ENCODE results near the gene SV2B.

The SV2B gene

DNA sequence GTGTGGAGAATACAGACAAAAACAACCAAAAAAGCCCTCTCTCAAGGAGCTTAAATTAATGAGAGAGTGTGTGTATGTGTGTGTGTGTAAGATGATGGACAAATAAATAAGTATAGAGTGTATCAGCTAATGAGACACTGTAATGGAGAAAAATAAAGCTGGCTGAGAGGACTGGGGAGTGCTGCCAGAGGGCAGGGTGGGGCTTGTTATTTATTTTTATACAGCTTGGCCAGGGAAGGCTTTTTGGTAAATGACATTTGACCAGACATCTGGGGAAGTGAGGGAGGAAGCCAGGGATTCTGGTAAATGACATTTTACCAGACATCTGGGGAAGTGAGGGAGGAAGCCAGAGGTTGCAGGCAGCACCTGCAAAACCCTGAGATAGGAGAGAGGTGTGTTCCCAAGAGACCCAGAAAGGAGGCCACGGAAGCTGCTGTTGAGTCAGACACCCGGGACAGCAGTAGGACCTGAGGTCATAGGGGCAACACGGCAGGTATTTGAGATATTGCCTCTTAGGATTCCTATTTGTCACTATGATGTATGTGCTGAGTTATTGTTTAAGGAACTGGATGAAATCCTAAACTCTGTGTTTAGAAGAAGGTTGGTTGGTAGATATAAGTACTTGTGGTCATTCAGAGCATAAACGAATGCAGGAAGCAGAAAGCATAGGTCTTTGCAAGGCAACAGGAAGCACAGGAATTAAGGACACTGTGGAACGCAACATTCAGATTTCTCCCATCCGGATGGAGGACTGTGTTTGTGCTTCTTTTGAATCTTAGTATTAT is 2.7 kb downstream of the SV2B start:
- no peak for DNase-seq (ENCODE audit: low read depth, low spot score)

DNA sequence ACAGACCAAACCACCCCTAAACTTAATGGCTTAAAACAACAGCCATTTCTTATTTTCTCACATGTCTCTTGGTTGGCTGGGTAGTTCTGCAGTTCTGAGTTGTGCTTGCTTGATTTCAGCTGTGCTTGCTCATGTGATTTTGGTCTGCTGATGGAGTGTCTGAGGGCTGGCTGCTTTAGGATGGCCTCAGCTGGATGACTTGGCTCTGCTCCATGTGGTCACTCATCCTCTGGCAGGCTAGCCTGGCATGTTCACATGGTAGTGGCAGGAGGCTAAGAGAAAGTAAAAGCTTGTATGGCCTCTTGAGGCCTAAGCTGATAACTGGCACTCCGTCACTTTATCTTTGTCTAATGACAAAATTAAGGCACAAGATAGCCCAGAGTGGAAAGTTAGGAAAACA is 4.1 kb downstream of the SV2B start:
- DNase-seq (ENCODE audit: low read depth, low spot score): no peak

DNA sequence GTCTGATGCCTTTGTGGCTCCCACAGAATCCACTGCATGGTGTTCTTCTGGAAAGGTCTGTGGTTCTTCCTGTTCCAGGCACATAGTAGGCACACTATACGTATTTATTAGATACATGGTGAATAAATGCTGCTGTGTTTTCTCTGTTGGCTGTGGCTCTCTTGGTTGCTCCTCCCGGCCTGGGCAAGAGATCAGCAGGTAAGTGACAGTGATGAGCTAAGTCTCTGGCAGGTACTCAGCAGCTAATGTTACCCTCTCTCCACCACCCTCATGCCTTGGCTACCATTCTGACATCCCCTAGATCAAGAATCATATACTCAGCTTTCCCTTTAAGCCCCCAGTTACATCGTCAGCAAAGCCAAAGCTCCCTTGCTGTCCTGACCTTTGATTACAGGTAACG is 8.4 kb downstream of the SV2B start:
- DNase-seq (ENCODE audit: low read depth, low spot score): no peak

DNA sequence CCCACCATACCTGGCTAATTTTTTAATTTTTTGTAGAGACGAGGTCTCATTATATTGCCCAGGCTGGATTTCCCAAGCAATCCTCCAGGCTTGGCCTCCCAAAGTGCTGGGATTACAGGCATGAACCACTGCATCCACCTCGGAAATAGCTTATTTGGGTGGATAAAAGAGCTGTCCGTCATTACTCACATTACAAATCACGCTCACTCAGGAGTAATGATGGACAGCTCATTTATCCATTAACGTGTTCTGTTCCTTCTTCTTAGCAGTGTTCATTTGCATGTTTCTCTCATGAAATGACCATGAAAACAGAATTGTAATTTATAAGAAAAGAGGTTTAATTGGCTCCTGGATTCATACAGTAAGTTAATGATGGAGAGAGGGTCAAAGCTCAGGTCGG is 9.8 kb downstream of the SV2B start:
- DNase-seq (ENCODE audit: low read depth, low spot score): no peak

DNA sequence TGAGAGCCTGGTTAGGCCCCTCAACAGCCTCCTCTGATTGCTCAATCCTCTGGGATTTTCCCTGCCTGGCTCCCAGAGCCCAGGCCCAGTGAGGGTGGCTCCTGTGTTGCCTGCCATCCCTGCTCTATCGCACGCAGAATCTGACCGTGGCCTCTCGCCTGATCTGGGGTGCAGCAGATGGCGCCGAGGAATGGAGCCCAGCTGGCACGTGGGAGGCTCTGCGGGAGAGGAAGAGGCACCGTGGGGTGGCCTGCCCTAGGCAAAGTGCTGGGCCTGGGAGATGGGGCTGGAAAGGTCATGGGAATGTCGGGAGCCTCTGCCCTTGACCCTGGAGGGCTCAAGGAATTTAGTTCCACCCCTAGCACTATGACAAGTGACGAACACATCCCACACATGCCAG is 10.3 kb downstream of the SV2B start:
- DNase-seq (ENCODE audit: low read depth, low spot score): no peak

- DNase-seq (ENCODE audit: low read depth, low spot score): no peak
Observed at GRCh38 chr15:91113030-91113429, 13.0 kb downstream of the SV2B start.

DNA sequence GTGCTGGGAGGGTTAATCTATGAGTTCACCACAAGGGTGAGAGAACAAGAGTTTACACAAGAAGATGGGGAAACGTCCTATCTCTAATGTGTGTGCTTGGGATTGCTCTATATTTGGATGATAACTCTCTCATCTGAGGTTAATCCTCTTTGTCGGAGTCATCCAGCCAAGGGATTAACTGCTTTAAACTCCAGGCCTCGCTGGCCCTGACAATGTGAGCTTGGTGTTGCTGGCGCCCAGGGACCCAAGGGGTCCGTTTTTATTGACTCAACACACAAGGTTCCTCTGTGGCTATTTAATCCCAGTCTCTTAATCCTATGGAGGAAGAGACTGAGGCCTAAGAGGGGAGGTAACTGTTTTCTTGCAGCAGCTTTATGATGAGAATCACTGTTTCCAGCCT is 14.2 kb downstream of the SV2B start:
- DNase-seq (ENCODE audit: low read depth, low spot score): no peak

- DNase-seq (ENCODE audit: low read depth, low spot score): no peak
Observed at GRCh38 chr15:91116113-91117067, 16.3 kb downstream of the SV2B start.

- DNase-seq (ENCODE audit: low read depth, low spot score): no peak
Observed at GRCh38 chr15:91117375-91117774, 17.3 kb downstream of the SV2B start.

- DNase-seq (ENCODE audit: low read depth, low spot score): no peak
Observed at GRCh38 chr15:91118817-91119590, 18.9 kb downstream of the SV2B start.

- no peak for DNase-seq (ENCODE audit: low read depth, low spot score)
Observed at GRCh38 chr15:91122296-91122695, 22.2 kb downstream of the SV2B start.

- no peak for DNase-seq (ENCODE audit: low read depth, low spot score)
Observed at GRCh38 chr15:91124132-91124531, 24.1 kb downstream of the SV2B start.

DNA sequence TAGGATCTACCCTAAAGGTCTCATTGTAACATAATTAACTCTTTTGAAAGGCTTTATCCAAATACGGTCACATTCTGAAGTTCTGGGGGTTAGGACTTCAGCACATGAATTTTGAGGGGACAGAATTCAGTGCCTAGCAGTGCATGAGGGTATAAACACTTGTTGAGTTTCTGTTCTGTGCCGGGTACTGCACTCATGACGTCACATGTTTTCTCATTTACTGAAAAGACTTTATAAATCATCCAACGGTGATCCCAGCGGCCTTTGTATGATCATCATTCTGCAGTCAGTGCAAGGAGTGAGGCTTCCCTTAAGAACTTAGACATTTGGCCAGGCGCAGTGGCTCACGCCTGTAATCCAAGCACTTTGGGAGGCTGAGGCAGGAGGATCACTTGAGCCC is 25.1 kb downstream of the SV2B start:
- DNase-seq (ENCODE audit: low read depth, low spot score): no peak

DNA sequence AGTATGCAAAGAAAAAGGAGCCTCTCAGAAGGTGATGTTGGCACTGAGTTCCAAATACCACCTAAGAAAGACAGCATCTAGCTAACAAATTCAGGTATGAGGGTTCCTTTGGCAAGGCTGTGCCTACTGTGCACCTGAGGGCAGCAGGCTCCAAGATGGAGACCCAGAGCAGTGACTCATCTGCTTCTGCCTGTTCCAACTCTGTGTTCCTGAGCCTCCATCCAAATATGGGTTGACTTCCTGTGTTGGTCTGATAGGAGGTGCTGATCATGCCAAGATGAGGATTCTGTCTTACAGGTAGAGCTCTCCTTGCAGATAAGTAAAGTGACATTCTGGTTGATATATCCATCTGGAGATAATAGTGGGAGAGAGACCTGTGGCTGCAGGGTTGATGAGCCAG is 26.0 kb downstream of the SV2B start:
- DNase-seq (ENCODE audit: low read depth, low spot score): no peak

GRCh38 chr15:91127236-91127955 is 27.3 kb downstream of the SV2B start:
- DNase-seq (ENCODE audit: low read depth, low spot score): no peak

DNA sequence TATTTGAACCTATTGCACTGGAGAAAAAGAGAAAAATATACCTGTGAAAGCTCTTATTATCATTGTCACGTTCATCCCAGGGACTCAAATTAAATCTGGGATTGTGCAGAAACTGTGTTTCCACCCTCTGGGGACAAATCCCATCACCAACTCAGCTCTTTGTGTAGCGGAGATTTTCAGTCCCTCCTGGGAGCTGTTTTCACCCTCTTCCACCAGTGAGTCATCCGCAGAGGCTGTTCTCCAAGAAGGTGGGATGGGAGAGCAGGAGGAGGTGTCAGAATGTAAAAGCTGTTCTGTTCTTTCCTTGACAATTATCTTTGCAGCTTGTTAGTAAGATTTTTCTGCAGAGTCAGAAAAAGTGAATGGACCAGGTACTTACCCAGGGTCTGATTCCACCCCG is 28.0 kb downstream of the SV2B start:
- DNase-seq (ENCODE audit: low read depth, low spot score): no peak

- DNase-seq (ENCODE audit: low read depth, low spot score): no peak
Observed at GRCh38 chr15:91129436-91129835, 29.4 kb downstream of the SV2B start.

DNA sequence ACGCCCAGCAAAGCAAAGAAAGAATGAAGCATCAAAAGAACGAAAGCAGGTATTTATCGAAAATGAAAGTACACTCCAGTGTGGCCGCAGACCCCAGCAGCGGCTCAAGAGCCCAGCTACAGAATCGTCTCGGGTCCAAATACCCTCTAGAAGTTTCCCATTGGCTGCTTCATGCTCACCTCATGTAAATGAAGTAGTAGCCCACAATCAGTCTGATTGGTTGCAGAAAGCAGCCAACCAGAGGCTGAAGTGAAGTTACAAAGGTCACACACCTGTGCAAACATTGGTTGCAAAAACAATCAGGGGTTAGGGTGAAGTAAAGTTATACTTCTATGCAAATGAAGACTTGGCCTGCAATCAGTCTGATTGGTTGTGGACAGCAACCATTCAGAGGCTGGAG is 32.0 kb downstream of the SV2B start:
- DNase-seq (ENCODE audit: low read depth, low spot score): no peak

- no peak for DNase-seq (ENCODE audit: low read depth, low spot score)
Observed at GRCh38 chr15:91133511-91133910, 33.5 kb downstream of the SV2B start.

DNA sequence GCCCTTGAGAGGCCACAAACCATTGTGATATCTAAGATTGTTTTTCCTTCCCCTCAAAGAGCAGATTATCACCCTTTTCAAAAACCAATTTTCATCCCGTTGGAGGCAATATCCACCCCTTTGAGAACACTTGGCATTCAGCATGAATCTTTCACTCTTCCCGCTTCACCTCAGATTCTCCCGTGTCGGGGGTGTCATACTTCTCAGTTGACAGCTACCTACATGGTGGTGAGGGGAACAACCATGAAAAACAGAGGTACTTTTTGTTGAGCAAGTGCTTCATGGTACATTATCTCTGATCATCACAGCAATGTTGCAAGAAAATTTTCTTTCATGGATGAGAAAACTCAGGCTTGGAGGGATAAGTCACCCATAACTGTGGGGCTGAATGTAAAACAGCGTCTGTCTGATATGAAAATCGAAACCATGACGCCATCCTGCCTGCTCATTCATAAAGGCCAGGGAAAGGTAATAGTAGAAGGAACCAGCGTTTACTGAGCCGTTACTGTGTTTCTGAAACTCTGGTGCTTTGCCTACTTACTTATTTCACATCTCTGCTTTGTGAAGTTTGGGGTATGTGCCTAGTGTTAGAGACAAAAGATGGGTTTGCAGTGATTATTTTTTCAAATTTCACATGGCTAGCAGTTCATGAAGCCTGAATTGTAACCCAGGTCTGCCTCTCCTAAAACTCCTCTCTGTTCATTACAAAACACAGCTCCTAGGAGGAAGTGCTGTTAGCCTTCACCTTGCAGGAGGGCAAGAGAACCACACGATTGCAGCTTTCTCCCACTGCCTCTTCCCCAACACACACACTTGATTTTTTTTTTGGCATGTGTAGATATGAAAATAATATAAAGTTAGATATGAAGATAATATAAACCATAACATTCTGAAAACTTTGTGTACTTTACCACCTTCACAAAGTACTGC is 35.4 kb downstream of the SV2B start:
- no peak for DNase-seq (ENCODE audit: low read depth, low spot score)

Data from iPS DF 19.7 (cell line).